HG03521 (cell line): ENCODE measurements around the gene PON1.

Source experiments
- ATAC-seq: cut with Tn5 transposase; IDR thresholded peaks from one replicate; pipeline ENCODE4 v1.9.1; 2021; ENCODE audit warnings: mild to moderate bottlenecking, moderate library complexity; ENCODE audit not compliant: unreplicated experiment

Gene PON1

DNA sequence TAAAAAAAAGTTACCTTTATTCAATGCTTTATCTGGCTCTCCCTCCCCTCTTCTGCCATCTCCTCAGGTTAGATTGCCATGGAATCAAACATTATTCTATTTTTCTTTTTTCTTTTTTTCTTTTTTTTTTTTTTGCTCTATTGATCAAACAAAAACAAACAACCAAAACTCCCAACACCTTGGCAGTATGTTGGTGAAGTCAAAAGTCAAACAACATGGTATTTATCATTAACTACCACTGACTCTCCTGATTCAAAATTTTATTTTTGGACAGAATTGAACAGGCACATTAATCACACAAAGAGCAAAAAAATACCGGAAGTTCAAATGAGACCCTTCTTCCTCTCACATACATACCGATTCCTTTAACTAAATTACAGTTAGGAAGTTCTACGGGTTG lies 6.4 kb downstream of the PON1 start:
- no peak for ATAC-seq

DNA sequence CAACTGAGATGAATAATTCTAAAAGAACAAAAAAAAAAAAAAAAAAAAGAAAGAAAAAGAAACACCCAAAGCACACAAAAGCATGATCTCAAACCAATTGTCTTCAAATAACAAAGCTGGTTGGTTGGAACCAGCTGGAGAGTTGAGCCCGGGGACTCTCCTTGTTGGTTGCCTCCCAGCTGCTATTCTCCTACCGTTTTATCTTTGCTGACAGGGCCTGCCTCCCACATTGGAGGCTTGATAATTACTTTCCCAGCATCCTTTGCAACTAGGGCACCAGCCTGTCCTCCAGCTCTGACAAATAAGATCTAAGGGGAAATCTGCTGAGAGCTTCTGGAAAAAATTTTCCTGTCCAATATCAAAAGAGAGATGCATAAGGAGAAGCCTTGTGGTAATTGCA lies 6.8 kb downstream of the PON1 start:
- ATAC-seq = no peak

DNA sequence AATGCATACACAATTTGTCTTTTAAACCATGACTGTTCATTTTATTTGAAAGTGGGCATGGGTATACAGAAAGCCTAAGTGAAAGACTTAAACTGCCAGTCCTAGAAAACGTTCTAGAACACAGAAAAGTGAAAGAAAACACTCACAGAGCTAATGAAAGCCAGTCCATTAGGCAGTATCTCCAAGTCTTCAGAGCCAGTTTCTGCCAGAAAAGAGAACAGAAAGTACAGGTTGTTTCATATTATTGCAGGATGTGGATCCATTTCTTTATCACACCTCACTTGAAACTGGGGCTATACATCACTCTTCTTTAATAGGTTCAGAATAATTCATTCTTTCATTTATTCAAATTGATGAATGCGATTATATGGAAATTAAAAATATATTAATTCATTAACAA lies 7.7 kb downstream of the PON1 start:
- peak; percentile 71 for ATAC-seq

DNA sequence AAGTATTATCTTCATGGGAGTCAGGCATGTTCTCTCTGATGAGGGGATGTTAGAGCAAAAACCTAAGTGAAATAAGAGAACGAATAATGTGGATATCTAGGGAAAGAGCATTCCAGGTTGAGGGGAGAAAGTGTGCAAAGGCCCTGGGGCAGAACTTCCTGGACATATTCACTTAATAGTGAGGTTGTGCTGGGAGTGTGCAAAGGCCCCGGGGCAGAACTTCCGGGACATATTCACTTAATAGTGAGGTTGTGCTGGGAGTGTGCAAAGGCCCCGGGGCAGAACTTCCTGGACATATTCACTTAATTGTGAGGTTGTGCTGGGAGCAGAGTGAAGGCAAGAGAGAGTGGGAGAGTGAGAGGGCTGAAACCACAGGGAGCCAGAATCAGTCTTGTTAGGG lies 11.8 kb downstream of the PON1 start:
- ATAC-seq = no peak

GRCh38 chr7:95311389-95311788 lies 12.9 kb downstream of the PON1 start:
- ATAC-seq = no peak

GRCh38 chr7:95309951-95310350 lies 14.4 kb downstream of the PON1 start:
- ATAC-seq = no peak

- no peak for ATAC-seq
Measured at GRCh38 chr7:95304990-95305389, 19.3 kb downstream of the PON1 start.

- no peak for ATAC-seq
Measured at GRCh38 chr7:95303013-95303905, 21.1 kb downstream of the PON1 start.

DNA sequence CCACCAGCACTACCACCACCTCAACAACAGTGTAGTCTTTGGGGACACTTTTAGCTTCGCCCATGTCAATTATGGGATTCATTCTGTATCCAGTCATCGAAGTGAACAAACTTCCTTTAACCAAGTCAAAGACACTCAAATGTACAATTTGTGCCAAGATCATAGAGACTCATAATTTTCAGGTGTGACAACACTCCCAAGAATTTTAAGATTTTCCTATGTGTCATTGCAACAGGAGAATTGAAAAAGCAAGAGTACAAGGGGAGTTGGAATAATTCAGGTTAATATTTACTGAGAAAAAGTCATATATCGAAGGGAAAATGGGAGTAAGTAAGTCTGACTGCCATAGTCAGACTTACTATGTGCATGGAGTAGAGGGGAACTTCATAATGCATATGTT lies 26.2 kb downstream of the PON1 start:
- ATAC-seq = no peak

DNA sequence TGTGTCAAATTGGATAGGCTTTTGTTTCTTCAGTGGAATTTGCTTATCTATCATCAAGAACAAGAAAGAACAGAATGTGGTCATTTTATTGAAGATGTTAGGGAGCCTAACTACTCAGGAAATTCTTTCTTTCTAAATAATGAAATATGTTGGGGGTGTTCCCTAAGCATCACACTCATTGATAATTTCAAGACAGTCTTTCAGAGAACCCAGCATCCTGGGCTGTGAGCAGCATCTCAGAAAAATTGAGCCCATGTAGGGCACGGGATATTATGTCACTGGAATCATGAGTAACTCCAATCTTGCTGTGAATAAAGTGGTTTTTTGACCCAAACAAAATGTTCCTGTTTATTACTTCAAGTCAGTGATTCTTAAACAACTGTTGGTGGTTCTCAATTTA lies 27.3 kb downstream of the PON1 start:
- no peak for ATAC-seq

DNA sequence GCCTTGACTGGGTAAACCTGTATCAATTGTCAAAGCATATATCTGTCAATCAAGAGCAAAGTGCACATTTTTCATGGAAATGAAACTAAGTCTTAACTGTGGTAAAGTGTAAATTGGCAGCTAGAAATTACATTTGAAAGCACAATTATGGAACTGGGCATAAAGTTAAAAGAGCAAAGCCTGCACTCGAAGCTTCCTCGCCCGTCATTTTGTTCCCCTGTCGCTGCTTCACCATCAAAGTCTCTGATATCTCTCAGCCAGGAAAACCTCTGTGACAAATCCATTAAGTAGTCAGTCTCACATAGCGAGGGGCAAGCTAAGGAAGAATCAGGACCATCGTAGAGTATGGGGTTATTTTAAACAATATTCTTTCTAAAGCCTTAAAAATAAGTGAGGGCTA lies 27.9 kb downstream of the PON1 start:
- ATAC-seq = no peak

- no peak for ATAC-seq
Measured at GRCh38 chr7:95295397-95295796, 28.9 kb downstream of the PON1 start.

GRCh38 chr7:95290166-95290830 lies 34.0 kb downstream of the PON1 start:
- ATAC-seq = no peak

GRCh38 chr7:95286096-95286495 lies 38.2 kb downstream of the PON1 start:
- ATAC-seq = no peak

DNA sequence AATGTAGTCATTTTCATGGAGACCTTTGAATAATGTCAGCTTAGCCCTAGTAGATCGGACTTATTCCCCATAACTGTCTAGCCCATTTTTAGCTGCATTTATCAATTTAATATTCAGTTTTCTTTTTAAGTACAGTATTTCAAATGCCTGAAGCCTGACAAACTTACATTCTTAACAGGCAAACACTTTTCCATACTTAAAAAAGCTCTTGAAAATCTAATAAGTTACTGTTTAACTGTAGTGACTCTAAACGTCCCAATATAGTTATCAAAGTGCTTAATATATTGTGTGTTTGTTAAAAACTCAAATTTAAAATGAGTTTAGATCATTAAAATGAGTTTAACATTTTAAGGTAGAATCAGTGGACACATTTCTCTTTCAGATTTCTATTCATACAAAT lies 44.9 kb downstream of the PON1 start:
- no peak for ATAC-seq

GRCh38 chr7:95276114-95276513 lies 48.2 kb downstream of the PON1 start:
- no peak for ATAC-seq

DNA sequence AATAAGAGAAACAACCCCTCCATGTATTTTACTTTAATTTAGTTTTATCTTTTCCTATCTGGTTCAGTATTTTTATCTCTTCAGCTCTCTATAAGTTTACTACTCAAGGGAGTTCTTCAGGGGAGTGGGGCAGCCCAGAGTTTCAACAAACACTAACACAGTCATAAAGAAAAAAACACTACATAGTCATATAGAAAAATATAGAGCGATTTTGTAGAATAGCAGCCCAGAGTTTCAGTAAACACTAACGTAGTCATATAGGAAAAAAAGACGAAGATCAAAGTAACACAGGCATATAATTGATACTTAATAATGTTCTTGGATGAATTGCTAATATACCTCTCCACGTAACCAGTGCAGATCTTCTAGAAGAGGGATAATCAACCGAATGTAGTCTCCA lies 54.7 kb downstream of the PON1 start:
- no peak for ATAC-seq

GRCh38 chr7:95267754-95268153 lies 56.6 kb downstream of the PON1 start:
- no peak for ATAC-seq

- ATAC-seq = no peak
Measured at GRCh38 chr7:95265634-95266033, 58.7 kb downstream of the PON1 start.

- ATAC-seq = no peak
Measured at GRCh38 chr7:95264363-95264891, 59.9 kb downstream of the PON1 start.

DNA sequence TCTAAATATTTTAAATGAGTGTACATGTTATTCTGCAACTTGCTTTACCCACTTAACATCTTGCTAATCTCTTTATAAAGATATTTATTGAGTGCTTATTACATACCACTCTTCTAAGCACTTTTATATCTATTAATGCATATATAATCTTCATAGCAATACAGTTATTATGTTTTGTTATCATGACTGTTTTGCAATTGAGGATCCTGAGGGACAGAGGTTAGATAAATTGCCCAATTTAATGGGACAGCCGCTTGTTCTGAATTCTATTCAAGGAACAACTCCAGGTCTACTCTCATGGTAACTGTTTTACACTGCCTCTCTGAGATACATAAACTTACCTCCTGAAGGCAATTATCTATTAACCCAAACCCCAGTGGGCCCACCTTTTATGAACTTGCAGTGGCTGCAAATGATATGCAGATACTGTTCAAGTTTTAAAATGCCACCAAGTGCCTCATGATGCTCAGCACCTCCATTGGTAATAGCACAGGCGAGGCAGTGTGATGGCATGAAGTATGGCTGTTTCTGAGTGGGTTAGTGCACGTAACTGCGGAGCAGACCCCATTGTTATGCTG lies 60.5 kb downstream of the PON1 start:
- no peak for ATAC-seq

- ATAC-seq = no peak
Measured at GRCh38 chr7:95262875-95263274, 61.5 kb downstream of the PON1 start.
